Lower lobe of right lung (tissue), 2 donors: ENCODE results near the gene RNPEP. TPM values are rescaled to one million over a fixed set of nuclear protein-coding genes. Genes with fewer than 3 reads are reported as not detected.
A peak's percentile ranks its signal among the peaks of the same experiment; 100 is the strongest.
"Not testable (repeated sequence)": the region's sequence is repeated elsewhere in the genome, so short reads cannot be mapped to it uniquely, and the experiment has no call there.

Experiments used
- ATAC-seq, 2 donors: fragments of 200-7000 bp; cut with Tn5 transposase; one replicate each; pipeline ENCODE4 v1.9.1; 2020 to 2022; ENCODE audit warnings: mild to moderate bottlenecking in 2 of 2, moderate library complexity in 2 of 2
- DNase-seq: peaks from one replicate; pipeline ENCODE4 v3.0.0-alpha.2; 2020
- H3K27ac ChIP-seq: fragments of 200-600 bp; one replicate; pipeline ENCODE4 v1.8.0; 2022
- H3K27me3 ChIP-seq: fragments of 200-600 bp; one replicate; pipeline ENCODE4 v1.8.0; 2022; ENCODE audit warnings: low read depth
- H3K36me3 ChIP-seq: fragments of 200-600 bp; one replicate; pipeline ENCODE4 v1.8.0; 2022; ENCODE audit warnings: mild to moderate bottlenecking
- H3K4me1 ChIP-seq: fragments of 200-600 bp; one replicate; pipeline ENCODE4 v1.8.0; 2022
- H3K4me3 ChIP-seq: fragments of 200-600 bp; one replicate; pipeline ENCODE4 v1.8.0; 2022; ENCODE audit warnings: mild to moderate bottlenecking
- H3K9me3 ChIP-seq: fragments of 200-600 bp; one replicate; pipeline ENCODE4 v1.8.0; 2022
- intact Hi-C: fragments of 100-400 bp; cut with DNase I; formaldehyde crosslinking; loops from one replicate; pipeline ENCODE4 v1.11.0; 2022
- total RNA-seq: library from RNA; stranded (reverse); fragmentation: NEBNext Ultra II Directional; extraction: Animal tissue kit (Norgen Biotek cat#: 25700); gene quantifications from one replicate; pipeline ENCODE4 v1.2.1, GENCODE V29; 2021
- TF ChIP-seq, protein P1 (sequence below): fragments of 200-600 bp; IDR thresholded peaks from one replicate; pipeline ENCODE4 v1.8.0; 2022; ENCODE audit warnings: antibody characterized with exemption, mild to moderate bottlenecking
- donor health status: DM: no; HTN: yes; CAD: no; lungs with severe emphysema.

Gene RNPEP
- total RNA-seq, 1 donor from 2014 or later = 73.8 TPM

DNA sequence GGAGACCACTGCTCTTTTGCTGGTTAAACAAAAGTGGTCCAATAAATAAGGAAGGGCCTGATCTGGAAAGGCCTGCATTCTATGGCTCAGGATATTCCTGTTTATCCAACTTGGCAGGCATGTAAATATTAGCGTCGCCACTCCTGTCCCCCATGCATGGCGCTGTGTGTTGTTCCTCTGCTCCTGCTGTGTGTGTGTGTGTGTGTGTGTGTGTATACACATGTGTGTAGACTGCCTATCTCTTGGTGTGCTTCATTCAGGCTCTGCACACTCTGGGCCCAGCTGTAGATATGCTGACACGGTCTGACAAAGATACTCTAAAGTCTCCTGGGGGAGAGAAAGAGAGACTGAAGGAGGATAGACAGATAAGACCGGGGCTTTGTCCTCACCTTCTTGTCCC lies 42.9 kb upstream of the RNPEP start:
- Histone ChIP-seq H3K27ac (peak overlapping the region; percentile 47), H3K4me3 (no peak overlapping the region), H3K36me3 (no peaks in the 10 kb centered on the region), H3K4me1 (peaks cover 26% of the 10 kb centered on the region), H3K9me3 (no peaks in the 10 kb centered on the region), H3K27me3 (no peaks in the 10 kb centered on the region)
- TF ChIP-seq, protein P1, sequence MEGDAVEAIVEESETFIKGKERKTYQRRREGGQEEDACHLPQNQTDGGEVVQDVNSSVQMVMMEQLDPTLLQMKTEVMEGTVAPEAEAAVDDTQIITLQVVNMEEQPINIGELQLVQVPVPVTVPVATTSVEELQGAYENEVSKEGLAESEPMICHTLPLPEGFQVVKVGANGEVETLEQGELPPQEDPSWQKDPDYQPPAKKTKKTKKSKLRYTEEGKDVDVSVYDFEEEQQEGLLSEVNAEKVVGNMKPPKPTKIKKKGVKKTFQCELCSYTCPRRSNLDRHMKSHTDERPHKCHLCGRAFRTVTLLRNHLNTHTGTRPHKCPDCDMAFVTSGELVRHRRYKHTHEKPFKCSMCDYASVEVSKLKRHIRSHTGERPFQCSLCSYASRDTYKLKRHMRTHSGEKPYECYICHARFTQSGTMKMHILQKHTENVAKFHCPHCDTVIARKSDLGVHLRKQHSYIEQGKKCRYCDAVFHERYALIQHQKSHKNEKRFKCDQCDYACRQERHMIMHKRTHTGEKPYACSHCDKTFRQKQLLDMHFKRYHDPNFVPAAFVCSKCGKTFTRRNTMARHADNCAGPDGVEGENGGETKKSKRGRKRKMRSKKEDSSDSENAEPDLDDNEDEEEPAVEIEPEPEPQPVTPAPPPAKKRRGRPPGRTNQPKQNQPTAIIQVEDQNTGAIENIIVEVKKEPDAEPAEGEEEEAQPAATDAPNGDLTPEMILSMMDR = no peak
- ATAC-seq (peak in 1 of 2 donors; percentile 22), DNase-seq (no peak)
- intact Hi-C loops = no loop called here

DNA sequence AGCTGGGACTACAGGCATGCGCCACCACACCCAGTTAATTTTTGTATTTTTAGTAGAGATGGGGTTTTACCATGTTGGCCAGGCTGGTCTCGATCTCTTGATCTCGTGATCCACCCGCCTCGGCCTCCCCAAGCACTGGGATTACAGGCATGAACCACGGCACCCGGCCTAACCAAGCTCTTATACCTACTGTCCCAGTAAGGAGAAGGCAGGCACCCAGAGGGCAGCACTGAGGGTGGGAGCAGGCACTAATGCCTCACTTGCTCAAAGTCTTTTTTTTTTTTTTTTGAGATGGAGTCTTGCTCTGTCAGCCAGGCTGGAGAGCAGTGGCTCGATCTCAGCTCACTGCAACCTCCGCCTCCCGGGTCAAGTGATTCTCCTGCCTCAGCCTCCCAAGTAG lies 42.1 kb upstream of the RNPEP start:
- H3K36me3 ChIP-seq, ATAC-seq, H3K4me3 ChIP-seq, H3K9me3 ChIP-seq, H3K27me3 ChIP-seq, H3K27ac ChIP-seq, intact Hi-C loops, DNase-seq: not testable (repeated sequence)
- H3K4me1 ChIP-seq = peaks cover 26% of the 10 kb centered on the region

DNA sequence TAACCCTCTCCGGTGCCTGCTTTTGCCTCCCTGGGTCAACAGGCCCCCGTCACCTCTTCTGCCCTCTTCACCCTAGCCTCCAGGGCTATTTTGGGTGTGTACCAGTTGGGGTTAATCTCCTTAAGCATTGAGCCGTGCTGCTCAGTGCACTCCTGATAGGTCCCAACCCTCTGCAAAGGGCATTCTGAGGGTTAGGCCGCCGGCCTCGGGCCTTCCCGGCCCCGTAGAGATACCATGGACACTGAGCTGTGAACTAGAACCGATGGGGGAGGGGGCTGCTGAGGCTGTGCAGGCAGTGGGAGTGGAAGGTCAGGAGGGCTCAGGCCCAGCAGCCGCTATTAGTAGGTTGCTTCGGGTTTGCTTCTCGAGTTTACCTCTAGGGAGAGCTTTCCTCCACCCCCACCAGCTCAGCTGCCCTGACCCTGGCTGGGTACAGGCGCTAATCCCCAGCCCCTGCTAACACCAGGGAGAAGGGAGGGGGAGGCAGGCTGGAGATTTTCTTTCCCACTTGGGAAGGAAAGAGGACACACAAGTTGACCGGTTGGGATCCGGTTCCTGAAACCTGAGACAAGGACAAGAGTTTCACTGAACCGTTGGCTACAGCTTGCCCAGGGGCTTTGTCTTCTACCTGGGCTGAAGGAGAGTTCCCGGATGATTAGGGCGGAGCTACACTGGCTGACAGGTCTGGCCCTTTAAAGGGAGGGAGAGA lies 40.9 kb upstream of the RNPEP start:
- no peak for DNase-seq
- TF ChIP-seq, protein P1 = no peak
- intact Hi-C loops = no loop called here
- Histone ChIP-seq H3K4me1 (peaks cover 32% of the 10 kb centered on the region), H3K9me3 (no peaks in the 10 kb centered on the region), H3K36me3 (no peaks in the 10 kb centered on the region), H3K4me3 (peak overlapping the region; percentile 21), H3K27ac (no peak overlapping the region), H3K27me3 (peaks cover 11% of the 10 kb centered on the region)
- no peak for ATAC-seq

DNA sequence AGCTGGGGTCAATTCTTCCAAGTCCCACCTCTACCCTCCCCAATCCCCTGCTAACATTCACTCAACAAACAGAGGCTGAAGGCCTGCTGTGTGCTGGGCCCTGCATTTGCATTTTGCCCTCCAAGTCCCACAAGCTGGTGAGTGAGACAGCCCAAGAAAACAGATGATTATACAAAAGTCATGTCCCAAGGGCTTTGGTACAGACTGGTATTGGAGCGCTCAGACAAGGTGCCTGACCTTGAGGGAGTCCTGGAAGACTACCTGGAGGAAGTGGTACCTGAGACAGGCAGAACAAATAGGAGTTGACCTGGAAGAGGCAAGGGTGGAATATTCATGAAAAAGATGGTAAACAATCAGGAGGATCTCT lies 40.3 kb upstream of the RNPEP start:
- TF ChIP-seq, protein P1 = no peak
- peak overlapping the region; percentile 21 for H3K4me3 ChIP-seq
- intact Hi-C loops = no loop called here
- peaks cover 35% of the 10 kb centered on the region for H3K4me1 ChIP-seq
- H3K27ac ChIP-seq = no peak overlapping the region
- H3K27me3 ChIP-seq = peaks cover 14% of the 10 kb centered on the region
- no peak for DNase-seq
- ATAC-seq = no peak
- no peaks in the 10 kb centered on the region for H3K36me3 ChIP-seq
- no peaks in the 10 kb centered on the region for H3K9me3 ChIP-seq

DNA sequence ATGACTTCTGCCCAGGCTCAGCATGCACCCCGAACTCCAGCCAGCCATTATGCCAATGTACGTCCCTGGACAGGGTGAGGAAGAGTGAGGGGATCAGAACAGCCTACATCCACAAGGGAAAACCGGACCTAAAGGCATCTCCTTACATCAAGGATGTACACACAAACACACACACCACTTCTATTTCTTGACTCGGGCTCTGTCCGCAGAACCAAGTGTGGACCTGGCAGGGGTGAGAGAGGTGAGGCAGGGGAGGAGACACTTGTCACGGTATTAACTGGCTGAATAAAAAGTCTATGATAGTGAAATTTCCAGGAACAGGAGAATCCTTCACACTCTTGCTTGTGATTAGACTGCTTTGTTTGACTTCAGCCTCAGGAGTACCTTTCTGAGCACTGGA lies 38.4 kb upstream of the RNPEP start:
- H3K4me3 ChIP-seq = peak overlapping the region; percentile 51
- DNase-seq (no peak), ATAC-seq (no peak)
- no peaks in the 10 kb centered on the region for H3K36me3 ChIP-seq
- TF ChIP-seq, protein P1 = no peak
- intact Hi-C loops = no loop called here
- no peaks in the 10 kb centered on the region for H3K9me3 ChIP-seq
- H3K27me3 ChIP-seq = peaks cover 22% of the 10 kb centered on the region
- H3K4me1 ChIP-seq = peaks cover 21% of the 10 kb centered on the region
- no peak overlapping the region for H3K27ac ChIP-seq

DNA sequence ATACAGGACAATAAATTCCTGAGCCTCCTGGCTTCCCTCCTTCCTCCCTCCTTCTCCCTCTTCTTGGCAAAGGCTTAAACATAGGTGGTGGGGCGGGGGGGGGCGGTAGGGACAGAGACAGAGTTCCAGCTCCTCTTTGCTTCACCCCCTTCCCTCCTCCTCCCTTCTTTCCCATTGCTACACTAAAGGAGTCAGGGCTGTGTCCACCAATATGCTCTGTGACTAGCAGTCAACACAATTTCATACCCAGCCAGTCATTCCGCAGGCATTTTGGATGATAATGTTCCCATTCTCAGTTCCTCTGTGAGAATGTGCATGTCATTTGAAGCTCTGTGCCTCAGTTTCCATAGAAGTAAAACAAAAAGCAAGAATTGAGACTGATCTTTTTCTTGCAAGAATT lies 37.8 kb upstream of the RNPEP start:
- TF ChIP-seq, protein P1 = no peak
- intact Hi-C loops = no loop called here
- H3K27ac ChIP-seq = peak overlapping the region; percentile 81

More for the DNA sequence above, 37.8 kb upstream of the RNPEP start:
- Histone ChIP-seq H3K4me3 (peak overlapping the region; percentile 51), H3K27me3 (peaks cover 22% of the 10 kb centered on the region), H3K36me3 (no peaks in the 10 kb centered on the region), H3K4me1 (peaks cover 17% of the 10 kb centered on the region), H3K9me3 (no peaks in the 10 kb centered on the region)
- DNase-seq (no peak), ATAC-seq (no peak)
